ENCODE measurements around the gene PEX19. TPM values are rescaled to one million over a fixed set of nuclear protein-coding genes. Genes with fewer than 3 reads are reported as not detected.

The PEX19 gene
- total RNA-seq, 1 donor from 2014 or later = 31.8 TPM

GRCh38 chr1:160239582-160240299 lies 45.2 kb downstream of the PEX19 start:
- DNase-seq (ENCODE audit: low spot score) = no peak

- no peak for DNase-seq (ENCODE audit: low spot score)
These were observed 46.5 kb downstream of the PEX19 start for GRCh38 chr1:160238408-160238807.

- DNase-seq (ENCODE audit: low spot score) = no peak
These were observed 47.4 kb downstream of the PEX19 start for GRCh38 chr1:160237558-160237957.

GRCh38 chr1:160236806-160237205 lies 48.1 kb downstream of the PEX19 start:
- DNase-seq (ENCODE audit: low spot score) = no peak

DNA sequence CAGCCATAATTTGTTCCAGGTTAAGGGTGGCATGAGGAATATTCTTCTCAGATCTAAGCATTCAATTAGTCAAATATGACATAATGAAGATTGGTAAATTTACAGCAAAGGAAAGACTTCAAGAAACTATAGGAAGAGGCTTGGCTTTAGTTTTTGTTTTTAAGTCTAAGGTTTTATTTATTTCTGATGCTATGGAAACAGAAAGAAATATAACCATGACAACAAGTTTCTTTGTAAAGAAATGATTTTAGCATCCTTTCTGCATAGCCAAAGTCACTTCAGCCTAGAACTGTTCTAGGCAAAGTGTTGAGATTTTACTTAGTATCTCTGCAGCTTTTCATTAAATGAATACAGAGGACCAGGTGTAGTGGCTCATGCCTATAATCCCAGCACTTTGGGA lies 52.0 kb downstream of the PEX19 start:
- no peak for DNase-seq (ENCODE audit: low spot score)

DNA sequence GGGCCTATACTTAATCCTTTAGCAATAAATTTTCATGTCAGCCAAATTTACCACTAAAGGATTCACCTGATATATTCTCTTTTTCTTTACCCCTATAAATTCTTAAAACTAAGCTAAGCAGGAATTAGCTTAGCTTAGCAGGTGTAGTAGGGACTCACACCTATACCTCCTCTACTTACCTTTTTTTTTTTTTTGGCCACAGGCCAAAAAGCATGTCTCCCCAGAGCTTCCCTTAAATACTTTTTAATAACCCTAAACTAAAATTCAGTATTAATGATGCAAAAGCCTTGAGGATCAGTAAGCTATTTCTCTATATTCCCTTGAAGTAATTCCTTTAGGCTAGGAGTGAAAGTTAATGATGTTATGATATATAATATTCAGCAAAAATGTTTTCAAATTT lies 56.5 kb downstream of the PEX19 start:
- no peak for DNase-seq (ENCODE audit: low spot score)

GRCh38 chr1:160227561-160227960 lies 57.4 kb downstream of the PEX19 start:
- DNase-seq (ENCODE audit: low spot score) = no peak

DNA sequence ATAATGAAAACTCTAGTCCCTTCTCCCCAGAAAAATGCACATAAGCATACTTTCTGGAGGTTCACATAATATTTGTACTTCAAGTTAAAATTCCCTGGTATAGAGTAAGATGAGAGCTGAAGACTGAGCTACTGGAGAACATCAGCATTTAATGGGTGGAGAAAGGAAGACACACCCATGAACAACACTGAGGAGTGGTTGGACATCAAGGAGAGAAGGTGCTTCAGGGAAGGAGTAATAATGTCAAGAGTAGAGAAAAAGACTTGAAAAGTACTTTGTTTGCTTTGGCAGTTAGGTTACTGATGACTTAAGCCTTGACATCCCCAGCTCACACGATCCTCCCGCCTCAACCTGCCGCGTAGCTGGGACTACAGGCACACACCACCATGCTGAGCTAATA lies 57.9 kb downstream of the PEX19 start:
- no peak for DNase-seq (ENCODE audit: low spot score)

Other genes with a start within 250 kb of the PEX19 start
- 4.6 TPM for gene KCNJ10, start 215.0 kb downstream of the PEX19 start, total RNA-seq (ENCODE audit: insufficient read depth, low replicate concordance)
- not detected for gene KCNJ9, start 203.6 kb downstream of the PEX19 start, total RNA-seq (ENCODE audit: insufficient read depth, low replicate concordance)
- 8.2 TPM for gene IGSF8, start 186.5 kb downstream of the PEX19 start, total RNA-seq (ENCODE audit: insufficient read depth, low replicate concordance)
- gene ATP1A2, start 169.4 kb downstream of the PEX19 start, total RNA-seq (ENCODE audit: insufficient read depth, low replicate concordance) = 11.1 TPM
- 0.96 TPM for gene ATP1A4, start 133.5 kb downstream of the PEX19 start, total RNA-seq (ENCODE audit: insufficient read depth, low replicate concordance)
- gene CASQ1, start 94.6 kb downstream of the PEX19 start, total RNA-seq (ENCODE audit: insufficient read depth, low replicate concordance) = not detected
- 55.6 TPM for gene PEA15, start 79.7 kb downstream of the PEX19 start, total RNA-seq (ENCODE audit: insufficient read depth, low replicate concordance)
- 109 TPM for gene DCAF8, start 22.6 kb downstream of the PEX19 start, total RNA-seq (ENCODE audit: insufficient read depth, low replicate concordance)
- 150 TPM for gene COPA, start 58.1 kb upstream of the PEX19 start, total RNA-seq (ENCODE audit: insufficient read depth, low replicate concordance)
- 41.2 TPM for gene NCSTN, start 58.2 kb upstream of the PEX19 start, total RNA-seq (ENCODE audit: insufficient read depth, low replicate concordance)
- gene NHLH1, start 81.9 kb upstream of the PEX19 start, total RNA-seq (ENCODE audit: insufficient read depth, low replicate concordance) = 2.6 TPM
- gene VANGL2, start 115.4 kb upstream of the PEX19 start, total RNA-seq (ENCODE audit: insufficient read depth, low replicate concordance) = 1.9 TPM
- 0.96 TPM for gene SLAMF6, start 238.1 kb upstream of the PEX19 start, total RNA-seq (ENCODE audit: insufficient read depth, low replicate concordance)

Data from umbilical cord (tissue), 2 donors.